HG03103 (cell line): ENCODE measurements around the gene SAMD4A.
"Not testable (repeated sequence)": the region's sequence is repeated elsewhere in the genome, so short reads cannot be mapped to it uniquely, and the experiment has no call there.

Experiments
- ATAC-seq: cut with Tn5 transposase; IDR thresholded peaks from one replicate; pipeline ENCODE4 v1.9.1; 2021; ENCODE audit warnings: low read depth; ENCODE audit not compliant: unreplicated experiment

SAMD4A gene

DNA sequence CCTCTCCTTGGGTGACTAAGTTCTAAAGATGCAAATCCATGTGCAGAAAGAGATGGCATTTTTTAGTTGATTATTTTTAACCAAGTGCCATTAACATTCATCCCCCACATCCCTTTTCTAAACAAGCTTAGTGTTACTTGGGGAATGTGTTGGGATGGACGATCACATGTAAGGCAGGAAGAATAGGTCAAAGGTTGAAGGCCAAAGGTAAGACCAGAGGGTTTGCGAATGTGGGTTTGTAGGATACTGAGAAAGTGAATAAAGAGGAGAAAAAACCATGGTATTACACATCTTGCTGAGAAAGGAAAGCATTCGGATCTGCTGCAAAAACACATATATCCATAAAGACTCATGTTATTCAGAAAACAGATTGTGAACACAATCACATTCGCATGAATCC, 224.1 kb downstream of the SAMD4A start:
- no peak for ATAC-seq

DNA sequence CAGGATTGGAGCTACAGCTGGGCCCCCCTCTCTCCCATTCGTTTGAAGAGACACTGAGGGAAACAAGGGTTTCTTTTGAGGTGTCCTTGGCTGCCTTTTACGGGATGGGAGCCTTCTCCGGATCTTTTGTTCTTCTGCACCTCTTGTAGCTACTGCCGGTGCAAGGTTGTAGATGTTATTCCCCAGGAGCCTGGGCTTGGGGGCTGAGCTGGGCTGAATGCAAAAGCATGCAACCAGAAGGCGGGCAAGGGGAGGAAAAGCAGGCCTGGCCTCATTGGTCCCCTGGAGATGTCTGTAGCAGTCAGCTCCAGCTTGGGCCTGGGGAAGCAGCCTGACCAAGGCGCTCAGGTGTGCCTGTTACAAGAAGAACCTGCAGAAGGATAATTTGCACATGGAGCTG, 225.4 kb downstream of the SAMD4A start:
- no peak for ATAC-seq

DNA sequence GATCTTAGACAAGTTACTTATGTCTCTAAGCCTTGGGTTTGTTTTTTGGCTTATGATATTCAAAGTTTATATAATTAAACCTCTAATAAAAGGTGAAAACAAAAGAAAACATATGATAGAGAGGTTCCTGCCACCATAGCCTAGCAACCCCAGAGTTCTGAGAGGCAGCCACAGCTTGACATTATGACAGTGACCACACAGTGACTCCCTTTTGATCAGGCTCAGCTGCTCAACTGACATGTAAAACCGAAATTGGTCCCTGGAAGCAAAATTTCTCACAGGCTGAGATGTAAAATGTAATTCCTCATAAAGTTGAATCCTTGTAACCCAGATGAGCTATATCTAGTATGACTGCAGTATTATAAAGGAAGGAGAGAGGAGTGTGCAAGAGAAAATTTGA, 227.2 kb downstream of the SAMD4A start:
- ATAC-seq: no peak

DNA sequence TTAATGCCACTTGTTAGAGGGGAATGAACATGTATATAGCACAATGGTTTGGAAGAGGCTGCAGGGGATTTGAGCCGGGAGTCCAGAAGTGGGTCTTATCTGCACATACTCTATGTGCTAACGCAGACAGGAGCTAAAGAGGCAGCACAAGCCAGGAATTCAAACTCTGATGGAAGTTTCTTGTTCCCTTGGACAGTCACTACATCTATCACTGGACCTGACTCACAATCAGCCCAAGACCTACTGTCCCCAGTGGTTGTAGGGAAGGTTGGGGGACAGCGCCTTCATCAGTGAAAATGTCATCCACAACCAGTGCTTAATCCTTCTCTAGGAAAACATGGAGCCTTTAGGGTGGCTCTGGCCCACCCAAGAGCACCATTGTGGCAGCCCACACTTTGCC, 227.9 kb downstream of the SAMD4A start:
- no peak for ATAC-seq

DNA sequence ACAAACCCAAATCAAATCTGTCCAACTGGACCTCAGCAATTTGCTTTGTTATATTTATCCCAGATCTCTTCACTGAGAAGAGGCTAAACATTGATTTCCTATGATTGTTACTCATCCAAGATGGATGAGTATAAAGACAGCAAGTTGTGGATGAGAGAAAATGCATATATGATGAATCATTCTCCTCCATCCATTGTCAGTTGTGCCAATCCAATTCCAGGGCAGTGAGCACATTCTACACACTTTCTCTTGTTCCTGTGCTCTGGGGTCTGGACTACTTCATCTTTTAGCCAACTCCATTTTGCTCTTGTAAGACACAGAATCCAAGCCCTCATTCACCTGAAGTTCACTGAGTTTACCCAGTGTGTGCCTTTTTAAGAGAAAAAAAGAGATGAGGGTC, 230.0 kb downstream of the SAMD4A start:
- ATAC-seq: no peak

DNA sequence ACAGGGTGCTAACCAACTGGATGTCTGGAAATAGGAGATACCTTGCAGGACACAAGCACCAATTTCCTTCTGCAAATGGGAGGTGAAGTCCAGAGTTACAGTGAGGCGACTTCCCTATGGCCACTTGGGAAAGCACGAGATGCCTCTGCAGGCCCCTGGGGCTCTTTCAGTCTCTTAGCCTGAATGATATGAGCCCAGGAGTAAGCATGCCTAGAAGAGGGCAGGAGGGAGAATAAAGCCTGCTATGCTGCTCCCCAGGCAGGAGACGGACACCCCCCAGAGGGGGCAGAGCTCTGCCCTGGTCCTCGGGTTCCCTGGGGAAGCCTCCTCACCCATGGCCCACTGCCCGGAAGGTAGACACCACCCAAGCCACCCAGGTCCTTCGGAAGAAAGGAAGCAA, 230.6 kb downstream of the SAMD4A start:
- ATAC-seq: no peak

DNA sequence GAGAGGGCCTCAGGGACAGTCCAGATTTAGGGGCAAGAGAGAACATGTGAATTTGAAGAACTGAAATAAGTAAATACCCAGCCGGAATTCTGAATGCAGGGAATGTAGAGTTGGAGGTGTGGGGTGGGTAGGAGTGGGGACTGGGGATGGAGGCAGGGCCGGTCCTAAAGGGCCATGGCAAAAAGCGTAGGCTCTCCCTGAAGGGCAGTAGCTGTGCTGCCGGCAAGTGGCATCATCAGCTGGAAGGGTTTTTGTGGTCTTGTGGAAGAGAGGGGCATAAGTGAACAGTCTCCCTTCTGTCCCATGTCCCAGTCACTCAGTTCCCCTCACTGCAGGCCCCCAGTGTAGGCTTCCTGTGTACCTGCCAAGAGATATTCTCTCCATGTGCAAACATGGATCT, 231.1 kb downstream of the SAMD4A start:
- no peak for ATAC-seq

DNA sequence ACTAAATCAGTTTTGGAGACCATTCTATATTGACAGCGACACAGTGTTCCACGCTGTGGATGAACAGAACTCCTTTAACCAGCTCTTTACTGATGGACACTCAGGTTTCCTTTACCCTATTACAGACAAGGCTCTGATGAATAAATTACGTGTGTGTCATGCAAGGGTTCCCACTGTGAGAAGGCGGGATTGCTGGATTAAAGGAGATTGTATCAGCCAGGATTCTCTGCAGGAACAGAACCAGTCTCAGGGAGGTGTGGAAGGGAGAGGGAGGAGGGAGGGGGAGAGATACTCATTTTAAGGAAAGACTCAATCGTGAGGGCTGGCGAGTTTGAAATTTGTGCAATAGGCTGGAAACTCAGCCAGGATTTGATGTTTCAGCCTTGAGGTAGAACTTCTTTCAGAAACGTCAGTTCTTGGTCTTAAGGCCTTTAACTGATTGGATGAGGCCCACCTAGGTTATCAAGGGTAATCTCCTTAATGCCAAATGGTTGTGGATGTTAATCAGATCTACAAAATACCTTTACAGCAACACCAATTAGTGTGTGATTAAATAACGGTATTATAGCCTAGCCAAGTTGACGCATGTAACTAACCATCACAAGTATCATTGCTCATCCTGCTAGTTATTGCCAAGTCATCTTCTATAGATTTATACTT, 231.7 kb downstream of the SAMD4A start:
- ATAC-seq: no peak

DNA sequence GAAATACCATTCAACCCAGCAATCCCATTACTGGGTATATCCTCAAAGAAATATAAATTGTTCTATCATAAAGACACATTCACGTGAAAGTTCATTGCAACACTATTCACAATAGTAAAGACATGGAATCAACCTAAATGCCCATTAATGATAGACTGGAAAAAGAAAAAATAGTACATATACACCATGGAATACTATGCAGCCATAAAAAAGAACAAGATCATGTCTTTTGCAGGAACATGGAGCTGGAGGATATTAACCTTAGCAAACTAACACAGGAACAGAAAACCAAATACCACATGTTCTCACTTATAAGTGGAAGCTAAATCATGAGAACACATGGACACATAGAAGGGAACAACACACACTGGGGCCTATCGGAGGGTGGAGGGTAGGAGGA, 234.6 kb downstream of the SAMD4A start:
- ATAC-seq: not testable (repeated sequence)

DNA sequence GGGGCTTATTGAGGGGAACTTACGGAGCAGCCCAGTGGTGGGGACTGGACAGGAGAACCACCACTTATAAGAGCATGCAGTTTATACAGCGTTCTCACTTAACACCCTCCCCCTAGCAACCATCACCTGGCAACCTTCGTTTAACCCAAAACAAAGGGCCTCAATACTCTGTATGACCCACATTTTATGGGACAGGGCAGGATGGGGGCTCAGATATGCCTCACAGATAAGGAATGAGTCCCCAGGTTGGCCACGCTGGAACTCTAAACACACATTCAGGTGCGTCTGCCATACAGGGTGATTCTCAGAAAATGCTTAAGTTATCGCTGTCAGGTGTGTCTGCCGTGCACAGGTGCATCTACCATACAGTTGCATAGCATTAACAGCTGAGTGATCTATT, 236.5 kb downstream of the SAMD4A start:
- ATAC-seq: no peak

DNA sequence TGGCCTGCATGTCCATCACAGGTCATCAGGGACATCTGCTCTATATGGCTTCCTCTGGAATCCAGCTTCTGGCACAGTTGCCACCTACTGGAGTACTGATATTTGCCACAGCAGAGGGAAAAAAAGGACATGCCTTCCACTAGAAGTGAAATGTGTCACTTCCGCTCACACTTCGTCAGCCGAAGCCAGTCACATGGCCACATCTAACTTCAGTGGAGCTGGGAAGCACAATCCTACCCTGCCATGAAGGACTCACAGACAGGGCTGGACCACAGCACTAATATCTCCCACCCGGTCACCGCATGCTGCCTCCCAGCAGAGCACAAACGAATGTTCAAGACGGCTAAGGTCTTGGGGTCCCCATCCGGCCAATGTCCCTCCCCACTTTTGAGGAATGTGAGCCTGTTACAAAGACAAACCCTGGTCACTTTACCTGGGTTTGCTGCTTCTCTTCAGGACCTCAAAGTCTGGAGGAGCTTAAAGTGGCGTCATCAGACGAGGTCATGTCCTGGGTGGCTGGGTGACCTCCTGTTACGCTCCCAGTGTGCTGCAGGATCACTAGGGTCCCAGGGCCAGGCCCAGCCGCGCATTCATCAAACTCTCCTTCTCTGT, 237.1 kb downstream of the SAMD4A start:
- no peak for ATAC-seq

DNA sequence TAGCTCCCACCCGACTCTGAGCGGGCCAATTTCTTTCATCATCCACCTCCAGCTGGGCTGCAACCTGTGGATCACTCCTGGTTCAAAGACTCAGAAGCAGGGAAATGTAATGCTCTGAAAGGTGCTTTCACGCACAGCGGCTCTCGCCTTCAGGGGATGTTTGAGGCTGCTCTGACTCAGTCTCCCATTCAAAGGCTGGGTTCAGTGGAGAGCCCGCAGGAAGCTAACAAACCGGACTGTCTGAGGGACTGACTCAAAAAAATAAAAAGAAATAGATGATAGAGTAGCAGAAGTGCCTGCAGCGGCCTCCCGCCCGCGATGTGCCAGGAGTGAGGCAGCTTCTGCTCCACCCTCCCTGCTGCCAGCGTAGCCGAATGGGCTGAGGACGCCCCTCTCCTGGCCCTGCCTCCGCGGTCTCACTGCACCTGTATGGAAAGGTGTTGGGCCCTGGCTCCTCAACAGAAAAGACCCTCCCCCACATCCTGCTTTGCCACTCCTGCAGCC, 237.7 kb downstream of the SAMD4A start:
- ATAC-seq: no peak

DNA sequence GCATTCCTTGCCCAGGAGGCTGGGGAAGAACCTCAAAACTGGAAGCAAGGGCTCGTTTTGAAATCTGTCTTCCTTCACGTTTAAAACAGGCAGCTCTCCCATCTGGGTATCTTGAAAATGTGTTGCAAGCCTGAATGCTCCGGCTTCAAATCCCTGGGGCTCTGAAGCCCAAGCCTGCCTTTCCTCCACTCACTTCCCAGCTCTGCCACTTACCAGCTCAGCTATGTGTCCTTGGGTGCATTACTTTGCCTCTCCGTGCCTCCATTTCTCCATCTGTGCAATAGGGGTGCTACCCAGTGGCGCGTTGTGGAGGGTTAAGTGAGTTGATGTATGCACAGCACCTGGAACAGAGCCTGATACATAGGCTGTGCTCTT, 238.1 kb downstream of the SAMD4A start:
- ATAC-seq: no peak

DNA sequence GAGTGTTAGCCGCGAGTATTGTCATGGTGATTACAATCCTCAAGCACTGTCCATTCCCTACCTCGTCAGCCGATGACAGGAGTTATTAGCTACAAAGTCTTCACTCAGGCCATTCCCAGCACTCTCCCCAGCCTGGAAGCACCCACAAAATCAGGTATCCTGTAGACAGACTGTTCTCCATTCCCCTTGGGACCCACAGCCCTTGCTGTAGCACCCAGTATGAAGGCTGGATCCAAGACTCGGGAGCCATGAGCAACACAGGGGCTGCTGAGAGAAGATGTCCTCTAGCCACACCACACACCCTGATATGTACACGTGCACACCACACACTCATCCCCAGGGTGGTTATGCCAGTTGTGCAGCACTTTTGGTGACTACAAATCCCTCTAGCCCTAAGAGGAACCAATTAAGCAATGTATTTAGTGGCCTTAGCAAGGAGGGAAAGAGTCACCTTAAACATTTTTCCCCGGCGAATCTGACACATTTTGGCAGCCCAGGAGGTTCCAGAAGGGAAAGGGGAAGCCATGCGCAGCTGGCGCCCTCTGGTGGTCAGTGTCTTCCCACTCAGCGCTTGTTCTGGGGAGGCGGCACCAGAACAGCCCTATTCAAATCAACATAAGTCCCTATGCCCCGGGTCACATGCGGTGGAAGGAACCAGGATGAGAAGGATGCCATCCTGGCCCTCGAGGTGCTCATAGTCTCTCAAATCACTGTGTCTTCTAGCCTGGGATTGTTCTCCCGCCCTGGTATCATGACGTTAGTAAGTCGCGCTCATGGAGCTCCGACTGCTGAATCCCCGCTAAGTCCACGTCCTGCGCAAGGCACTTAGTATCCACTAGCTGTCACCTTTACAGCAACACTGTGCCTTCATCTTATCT, 238.8 kb downstream of the SAMD4A start:
- ATAC-seq: no peak

DNA sequence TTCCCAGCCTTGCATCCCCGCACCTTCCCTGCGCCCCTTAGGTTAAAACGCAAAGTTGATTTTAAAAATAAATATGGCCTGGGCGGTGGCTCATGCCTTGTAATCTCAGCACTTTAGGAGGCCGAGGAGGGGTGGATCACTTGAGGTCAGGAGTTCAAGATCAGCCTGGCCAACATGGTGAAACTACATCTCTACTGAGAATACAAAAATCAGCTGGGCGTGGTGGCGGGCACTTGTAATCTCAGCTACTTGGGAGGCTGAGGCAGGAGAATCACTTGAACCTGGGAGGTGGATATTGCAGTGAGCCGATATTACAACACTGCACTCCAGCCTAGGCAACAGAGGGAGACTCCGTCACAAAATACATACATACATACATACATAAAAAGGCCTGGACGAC, 239.7 kb downstream of the SAMD4A start:
- no peak for ATAC-seq

DNA sequence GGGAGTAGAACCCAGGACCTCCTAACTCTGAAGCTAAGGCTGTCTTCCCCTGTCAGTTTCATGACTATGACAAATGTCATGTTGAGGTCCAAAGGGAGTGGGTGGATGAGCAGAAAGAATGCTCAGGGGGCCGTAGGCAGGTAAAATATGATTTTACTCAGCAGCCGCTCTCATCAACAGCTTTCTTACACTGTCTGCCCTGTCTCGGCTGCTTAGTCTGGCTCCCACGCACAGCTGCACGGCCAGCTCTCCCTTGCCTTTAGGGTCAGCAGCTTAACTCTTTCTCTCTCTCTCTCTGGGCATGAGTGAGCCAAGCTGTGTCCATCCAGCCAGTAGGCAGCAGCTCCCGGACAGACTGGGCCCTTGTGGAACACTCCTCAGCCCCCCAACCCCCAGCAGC, 240.5 kb downstream of the SAMD4A start:
- no peak for ATAC-seq

DNA sequence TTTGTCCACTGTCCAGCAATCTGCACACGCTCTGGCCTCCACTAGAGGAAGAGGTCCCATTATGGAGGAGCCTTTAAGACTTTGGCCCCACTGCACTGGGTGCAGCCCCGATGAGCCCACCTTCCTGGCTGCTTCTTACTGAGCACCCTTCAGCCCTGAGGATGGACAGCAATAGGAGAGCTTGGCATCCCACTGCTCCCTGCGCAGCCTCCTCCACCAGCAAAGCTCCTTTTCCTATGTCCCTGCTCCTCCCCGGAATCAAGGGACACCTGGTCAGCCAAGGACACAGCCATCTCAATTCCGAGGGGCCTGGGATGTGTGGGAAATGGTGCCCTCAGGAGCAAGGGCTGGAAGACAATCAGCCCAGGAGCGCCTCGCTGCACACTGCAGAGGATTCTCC, 241.0 kb downstream of the SAMD4A start:
- ATAC-seq: no peak

DNA sequence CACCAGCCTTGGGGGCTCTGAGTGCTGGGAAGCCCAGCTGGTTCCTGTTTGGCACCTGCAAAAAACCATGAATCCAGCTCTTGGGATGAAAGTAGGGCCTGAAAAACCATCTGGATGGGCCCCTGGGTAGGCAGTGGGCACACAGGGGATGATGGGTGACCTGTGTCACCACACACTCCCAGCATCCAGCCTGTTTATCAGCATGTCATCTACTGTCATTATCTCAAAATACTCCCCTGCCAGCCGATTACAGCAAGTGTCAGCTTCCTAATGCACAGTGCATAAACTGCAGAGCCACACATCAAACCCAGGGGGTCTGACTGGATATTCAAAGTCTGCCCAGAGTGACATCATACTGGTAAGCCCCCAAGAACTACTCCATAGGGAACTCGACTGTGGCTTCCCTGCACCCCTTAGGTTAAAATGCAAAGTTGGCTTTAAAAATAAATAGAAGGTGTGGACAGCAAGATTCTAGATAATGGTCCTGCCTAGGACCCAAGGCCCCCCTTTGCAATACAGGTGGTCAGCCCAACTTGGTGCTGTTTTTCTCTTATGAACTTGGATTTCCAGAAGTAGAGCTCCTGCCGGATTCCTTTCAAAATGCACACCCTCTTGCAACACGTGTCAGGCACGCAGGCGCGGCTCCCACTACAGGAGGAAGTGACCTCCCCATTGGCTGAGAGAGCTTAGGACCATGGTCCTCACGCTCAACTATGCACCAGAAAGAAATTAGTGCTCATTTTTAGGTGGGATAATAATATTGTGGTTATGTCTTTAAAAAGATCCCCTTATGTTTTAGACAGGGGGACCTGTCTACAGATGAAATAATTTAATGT, 241.6 kb downstream of the SAMD4A start:
- no peak for ATAC-seq

DNA sequence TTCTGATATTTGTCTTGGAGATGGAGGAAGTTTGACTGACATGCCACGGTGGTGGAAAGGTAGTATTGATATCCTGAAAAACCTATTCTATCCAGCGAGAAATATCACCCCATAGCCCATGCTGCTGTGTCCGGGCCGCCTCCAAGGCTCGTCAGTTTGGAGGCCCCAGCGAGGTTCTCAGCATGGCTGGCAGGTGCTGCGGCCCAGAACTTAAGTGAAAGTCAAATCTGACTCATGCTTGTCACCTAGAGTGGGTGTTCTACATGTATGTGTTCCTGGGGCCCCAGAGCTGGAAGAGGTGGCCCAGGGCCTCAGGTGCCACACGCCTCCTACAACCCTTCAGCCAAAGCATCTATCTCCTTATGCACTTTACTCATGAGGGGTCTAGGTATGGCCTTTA, 242.8 kb downstream of the SAMD4A start:
- ATAC-seq: no peak

DNA sequence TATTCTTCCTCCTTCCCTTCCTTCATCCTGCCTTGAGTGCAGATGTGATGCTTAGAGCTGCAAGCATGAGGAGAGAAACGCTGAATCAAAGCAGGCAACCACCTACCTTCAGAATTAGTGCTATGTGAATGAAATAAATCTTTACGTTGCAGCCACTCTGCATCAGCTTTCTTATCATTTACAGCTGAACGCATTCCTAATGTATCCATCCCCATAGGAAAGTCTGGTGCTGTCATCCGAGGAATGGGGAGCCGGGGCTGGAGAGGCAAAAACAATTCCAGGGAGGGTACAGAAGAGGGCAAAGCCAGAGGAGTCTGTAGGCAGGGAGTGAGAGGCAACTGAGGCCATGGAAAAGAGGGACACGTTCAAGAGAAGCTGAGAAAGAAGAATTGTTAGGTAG, 245.7 kb downstream of the SAMD4A start:
- no peak for ATAC-seq

DNA sequence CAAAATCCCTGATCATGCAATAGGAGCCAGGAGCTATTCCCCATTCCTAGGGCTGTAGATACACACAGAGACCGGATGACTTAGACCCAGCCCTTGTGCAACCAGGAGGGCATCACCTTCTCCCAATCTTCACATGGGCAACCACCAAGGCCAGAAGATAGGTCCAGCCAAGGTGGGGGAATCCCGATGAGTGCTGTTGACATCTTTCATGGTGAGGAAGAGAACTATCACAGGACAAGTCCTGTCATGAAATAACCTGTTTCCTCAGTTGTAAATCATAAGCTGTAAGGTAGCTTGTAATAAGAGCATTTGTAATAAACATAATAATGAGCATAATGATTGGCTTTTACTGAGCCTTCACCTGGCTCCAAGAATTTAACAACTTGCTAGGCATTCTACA, 246.2 kb downstream of the SAMD4A start:
- ATAC-seq: no peak
